ENCODE results near the gene RRM2.
"Not testable (repeated sequence)": the region's sequence is repeated elsewhere in the genome, so short reads cannot be mapped to it uniquely, and the experiment has no call there.

The RRM2 gene

GRCh38 chr2:10091182-10091888 lies 31.2 kb upstream of the RRM2 start:
- no peak for DNase-seq

GRCh38 chr2:10091889-10092244 lies 30.7 kb upstream of the RRM2 start:
- DNase-seq: not testable (repeated sequence)

GRCh38 chr2:10094271-10094814 lies 28.2 kb upstream of the RRM2 start:
- DNase-seq: no peak

GRCh38 chr2:10095175-10095574 lies 27.4 kb upstream of the RRM2 start:
- no peak for DNase-seq

GRCh38 chr2:10096641-10097040 lies 25.9 kb upstream of the RRM2 start:
- DNase-seq: no peak

- DNase-seq: peak; percentile 39
Measured at GRCh38 chr2:10097352-10098148, 25.0 kb upstream of the RRM2 start.

- no peak for DNase-seq
Measured at GRCh38 chr2:10101491-10101890, 21.0 kb upstream of the RRM2 start.

- no peak for DNase-seq
Measured at GRCh38 chr2:10103179-10103578, 19.4 kb upstream of the RRM2 start.

- not testable (repeated sequence) for DNase-seq
Measured at GRCh38 chr2:10104906-10105305, 17.6 kb upstream of the RRM2 start.

- no peak for DNase-seq
Measured at GRCh38 chr2:10109311-10109710, 13.2 kb upstream of the RRM2 start.

- no peak for DNase-seq
Measured at GRCh38 chr2:10119027-10119325, 3.6 kb upstream of the RRM2 start.

- no peak for DNase-seq
Measured at GRCh38 chr2:10119601-10120157, 2.9 kb upstream of the RRM2 start.

- peak; percentile 97 for DNase-seq
Measured at GRCh38 chr2:10120158-10120876, 2.2 kb upstream of the RRM2 start.

- no peak for DNase-seq
Measured at GRCh38 chr2:10120877-10121574, 1.5 kb upstream of the RRM2 start.

GRCh38 chr2:10123281-10123680 lies 742 bp downstream of the RRM2 start:
- no peak for DNase-seq

GRCh38 chr2:10124538-10125045 lies 2.1 kb downstream of the RRM2 start:
- DNase-seq: peak; percentile 74

GRCh38 chr2:10125842-10126631 lies 3.5 kb downstream of the RRM2 start:
- no peak for DNase-seq

- no peak for DNase-seq
Measured at GRCh38 chr2:10126632-10127026, 4.1 kb downstream of the RRM2 start.

GRCh38 chr2:10128420-10128819 lies 5.9 kb downstream of the RRM2 start:
- DNase-seq: no peak

- no peak for DNase-seq
Measured at GRCh38 chr2:10129490-10129889, 7.0 kb downstream of the RRM2 start.

GRCh38 chr2:10132043-10132575 lies 9.6 kb downstream of the RRM2 start:
- DNase-seq: no peak
